ENCODE results near the gene STEEP1. TPM values are rescaled to one million over a fixed set of nuclear protein-coding genes. Genes with fewer than 3 reads are reported as not detected.
A peak's percentile ranks its signal among the peaks of the same experiment; 100 is the strongest.

Gene STEEP1
- total RNA-seq, 1 donor from 2014 or later: 12.2 TPM

DNA sequence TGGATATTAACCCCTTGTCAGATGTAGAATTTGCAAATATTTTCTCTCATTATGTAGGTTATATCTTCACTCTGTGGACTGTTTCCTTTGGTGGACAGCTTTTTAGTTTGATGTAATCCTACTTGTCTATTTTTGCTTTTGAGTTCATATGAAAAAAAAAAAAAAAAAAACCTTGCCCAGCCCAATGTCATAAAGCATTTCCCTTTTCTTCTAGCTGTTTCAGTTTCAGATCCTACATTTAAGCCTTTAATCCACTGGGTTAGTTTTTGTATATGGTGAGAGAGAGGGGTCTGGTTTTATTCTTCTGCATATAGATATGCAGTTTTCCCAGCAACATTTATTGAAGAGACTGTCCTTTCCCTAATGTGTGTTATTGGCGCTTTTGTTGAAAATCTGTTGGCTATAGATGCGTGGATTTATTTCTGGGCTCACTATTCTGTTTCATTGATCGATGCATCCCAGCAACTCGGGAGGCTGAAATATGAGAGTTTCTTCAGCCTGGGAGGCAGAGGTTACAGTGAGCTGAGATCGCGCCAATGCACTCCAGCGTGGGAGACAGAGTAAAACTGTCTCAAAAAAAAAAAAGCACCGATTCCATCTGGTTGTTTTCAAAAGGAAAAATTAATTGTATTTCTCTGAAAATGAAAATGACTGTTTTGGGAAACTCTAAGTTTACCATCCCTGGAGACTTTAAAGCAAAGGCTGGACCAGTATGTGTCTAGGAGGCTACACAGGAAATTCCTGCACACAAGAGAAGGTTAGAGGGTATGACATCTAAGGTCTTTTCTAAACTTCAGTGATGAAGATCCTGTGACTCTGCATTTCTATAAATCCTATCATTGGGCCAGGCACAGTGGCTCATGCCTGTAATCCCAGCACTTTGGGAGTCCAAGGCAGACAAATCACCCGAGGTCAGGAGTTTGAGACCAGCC, 35.6 kb downstream of the STEEP1 start:
- H3K4me3 ChIP-seq (ENCODE audit: low read depth, low read length): no peak overlapping the region
- DNase-seq (ENCODE audit: low read depth): no peak
- TF ChIP-seq, protein P1, sequence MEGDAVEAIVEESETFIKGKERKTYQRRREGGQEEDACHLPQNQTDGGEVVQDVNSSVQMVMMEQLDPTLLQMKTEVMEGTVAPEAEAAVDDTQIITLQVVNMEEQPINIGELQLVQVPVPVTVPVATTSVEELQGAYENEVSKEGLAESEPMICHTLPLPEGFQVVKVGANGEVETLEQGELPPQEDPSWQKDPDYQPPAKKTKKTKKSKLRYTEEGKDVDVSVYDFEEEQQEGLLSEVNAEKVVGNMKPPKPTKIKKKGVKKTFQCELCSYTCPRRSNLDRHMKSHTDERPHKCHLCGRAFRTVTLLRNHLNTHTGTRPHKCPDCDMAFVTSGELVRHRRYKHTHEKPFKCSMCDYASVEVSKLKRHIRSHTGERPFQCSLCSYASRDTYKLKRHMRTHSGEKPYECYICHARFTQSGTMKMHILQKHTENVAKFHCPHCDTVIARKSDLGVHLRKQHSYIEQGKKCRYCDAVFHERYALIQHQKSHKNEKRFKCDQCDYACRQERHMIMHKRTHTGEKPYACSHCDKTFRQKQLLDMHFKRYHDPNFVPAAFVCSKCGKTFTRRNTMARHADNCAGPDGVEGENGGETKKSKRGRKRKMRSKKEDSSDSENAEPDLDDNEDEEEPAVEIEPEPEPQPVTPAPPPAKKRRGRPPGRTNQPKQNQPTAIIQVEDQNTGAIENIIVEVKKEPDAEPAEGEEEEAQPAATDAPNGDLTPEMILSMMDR (conservative IDR thresholded peaks at IDR 0.05; ENCODE audit: low read depth, low read length): no peak

DNA sequence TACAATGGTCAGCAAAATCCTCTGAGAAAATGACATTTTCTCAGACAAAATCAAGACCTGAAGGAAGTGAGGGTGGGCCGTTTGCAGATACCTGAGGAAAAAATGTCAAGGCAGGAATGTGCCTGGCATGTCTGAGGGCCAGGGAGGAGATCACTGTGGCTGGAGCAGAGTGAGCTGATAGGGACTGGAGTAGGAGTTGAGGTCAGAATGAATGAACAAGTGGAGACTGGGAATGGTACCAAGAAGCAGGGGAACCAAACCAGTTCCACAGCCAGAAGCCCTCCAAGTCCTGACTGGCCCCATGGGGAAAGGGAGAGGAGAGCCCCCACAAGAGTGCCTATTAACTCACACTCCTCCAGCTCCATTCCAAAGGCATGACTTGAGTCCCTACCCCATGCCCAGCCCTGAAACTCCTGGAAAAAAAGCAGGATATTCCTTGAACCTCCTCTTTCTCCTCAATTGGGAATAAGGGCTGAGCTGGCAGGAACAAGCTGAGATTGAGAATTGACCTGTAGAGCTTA, 41.5 kb downstream of the STEEP1 start:
- TF ChIP-seq, protein P1 (conservative IDR thresholded peaks at IDR 0.05; ENCODE audit: low read depth, low read length): no peak
- no peak overlapping the region for H3K4me3 ChIP-seq (ENCODE audit: low read depth, low read length)
- no peak for DNase-seq (ENCODE audit: low read depth)

DNA sequence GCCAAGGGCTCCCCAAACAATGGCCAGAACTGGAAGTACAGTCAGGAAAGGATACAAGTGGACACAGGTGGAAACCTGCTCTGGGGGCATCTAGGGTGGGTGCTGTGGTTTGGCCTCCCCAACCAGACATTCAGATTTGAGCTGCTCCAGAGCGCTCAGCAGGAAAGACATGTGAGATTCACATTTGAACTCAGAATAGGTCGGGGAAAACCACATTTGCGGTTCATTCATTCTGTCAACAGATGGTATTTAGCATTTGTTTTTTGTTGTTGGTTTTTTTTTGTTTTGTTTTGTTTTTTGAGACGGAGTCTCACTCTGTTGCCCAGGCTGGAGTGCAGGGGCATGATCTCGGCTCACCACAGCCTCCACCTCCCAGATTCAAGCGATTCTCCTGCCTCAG, 44.0 kb downstream of the STEEP1 start:
- no peak overlapping the region for H3K4me3 ChIP-seq (ENCODE audit: low read depth, low read length)
- DNase-seq (ENCODE audit: low read depth): no peak
- TF ChIP-seq, protein P1 (conservative IDR thresholded peaks at IDR 0.05; ENCODE audit: low read depth, low read length): no peak

DNA sequence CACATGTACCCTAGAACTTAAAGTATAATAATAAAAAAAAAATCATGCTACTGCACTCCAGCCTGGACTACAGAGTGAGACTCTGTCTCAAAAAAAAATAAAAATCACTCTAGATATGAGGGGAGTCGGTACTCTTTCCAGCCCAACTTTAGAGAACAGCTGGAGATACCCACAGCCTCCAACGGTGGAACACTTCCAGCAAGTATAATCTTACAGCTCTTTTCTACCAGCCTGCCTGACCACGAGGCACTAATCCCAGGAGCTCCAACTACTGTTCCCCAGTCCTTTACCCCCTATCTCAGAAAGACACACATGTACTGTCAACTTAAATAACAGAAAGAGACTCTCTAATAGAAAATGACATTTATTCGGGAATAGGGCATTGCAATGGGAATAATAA, 46.8 kb downstream of the STEEP1 start:
- TF ChIP-seq, protein P1 (conservative IDR thresholded peaks at IDR 0.05; ENCODE audit: low read depth, low read length): no peak
- no peak for DNase-seq (ENCODE audit: low read depth)
- no peak overlapping the region for H3K4me3 ChIP-seq (ENCODE audit: low read depth, low read length)

DNA sequence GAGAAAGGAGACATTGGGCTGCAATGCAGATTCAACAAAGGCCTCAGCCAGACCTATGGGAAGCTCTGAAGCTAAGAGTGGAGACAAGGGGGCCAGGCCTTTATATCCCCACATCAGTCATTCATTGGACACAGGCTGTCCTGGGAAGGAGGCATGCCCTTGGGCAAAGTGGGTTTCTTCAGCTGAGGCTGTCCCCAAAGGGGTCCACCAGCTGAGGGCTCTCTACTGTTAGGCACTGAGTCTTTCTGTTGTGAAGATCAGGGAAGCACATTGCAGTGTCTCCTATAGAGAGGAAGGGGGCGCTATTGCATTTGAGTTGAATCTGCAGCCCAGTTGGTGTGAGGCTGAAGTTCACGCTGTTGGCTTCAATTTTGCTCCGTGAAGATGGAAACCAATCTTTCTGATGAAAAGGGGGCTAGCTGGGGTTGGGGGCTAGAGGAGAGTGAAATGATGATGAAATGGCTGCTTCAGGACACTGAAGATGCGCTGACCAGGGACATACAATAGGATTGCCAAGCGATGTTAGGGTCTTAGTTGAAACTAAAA, 49.0 kb downstream of the STEEP1 start:
- no peak overlapping the region for H3K4me3 ChIP-seq (ENCODE audit: low read depth, low read length)
- TF ChIP-seq, protein P1 (conservative IDR thresholded peaks at IDR 0.05; ENCODE audit: low read depth, low read length): peak; percentile 78
- DNase-seq (ENCODE audit: low read depth): no peak

DNA sequence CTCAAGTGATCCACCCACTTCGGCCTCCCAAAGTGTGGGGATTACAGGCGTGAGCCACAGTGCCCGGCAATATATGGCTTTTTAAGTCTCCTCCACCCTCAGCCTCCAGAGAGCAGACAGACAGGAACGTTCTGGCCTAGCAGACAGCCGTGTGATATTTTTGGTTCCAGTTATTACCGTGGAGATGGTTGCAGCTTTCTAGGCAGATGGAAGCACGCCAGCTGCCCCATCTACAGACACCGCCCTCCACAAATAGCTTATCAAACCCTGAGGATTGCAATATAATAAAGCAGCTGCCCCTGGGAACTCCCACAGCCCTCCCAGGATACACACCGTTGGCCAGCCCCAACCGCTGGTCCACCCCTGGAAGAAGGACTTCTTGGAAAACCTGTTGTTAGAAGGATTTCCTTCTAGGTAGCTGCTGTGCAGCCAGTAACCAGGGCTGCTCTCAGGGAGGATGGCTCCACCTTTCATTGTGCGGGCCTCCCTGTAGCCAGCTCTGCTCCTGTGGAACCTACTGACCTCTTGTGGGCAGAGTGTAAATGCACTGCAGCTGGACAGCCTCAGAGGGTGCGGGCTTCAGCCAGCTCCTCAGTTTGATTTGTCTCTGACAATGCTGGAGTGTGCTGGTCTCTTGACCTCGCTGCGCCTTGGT, 52.9 kb downstream of the STEEP1 start:
- no peak for DNase-seq (ENCODE audit: low read depth)
- no peak overlapping the region for H3K4me3 ChIP-seq (ENCODE audit: low read depth, low read length)
- TF ChIP-seq, protein P1 (conservative IDR thresholded peaks at IDR 0.05; ENCODE audit: low read depth, low read length): peak; percentile 76

All from epithelial cell of proximal tubule (primary cell).